Cardiac atrium fibroblast (primary cell): ENCODE measurements around the gene HERC5. TPM values are rescaled to one million over a fixed set of nuclear protein-coding genes. Genes with fewer than 3 reads are reported as not detected.

ENCODE experiments used
- total RNA-seq: library from RNA; depleted of rRNA; stranded (reverse); fragments of >200 nt; gene quantifications from 2 replicates; pipeline ENCODE4 v1.2.3, GENCODE V29; 2015

The HERC5 gene
- 0.16 TPM in 1 of 2 replicates, not detected in the other for total RNA-seq

GRCh38 chr4:88456670-88457306 lies at the start of gene HERC5:
TSS of gene HERC5 (plus strand) at chr4:88457119. CDS start at chr4:88457270, 151 bp downstream.

GRCh38 chr4:88523325-88524129 lies 66.6 kb downstream of the HERC5 start, which contains the start of gene PYURF:
TSS of gene PYURF (minus strand) at chr4:88523776. CDS start at chr4:88523700, 76 bp downstream.

Other genes starting within 250 kb of the HERC5 start
- 8.3 and 23.0 TPM in 2 replicates for gene PPM1K, start 172.6 kb upstream of the HERC5 start, total RNA-seq
- 0.90 and 1.8 TPM in 2 replicates for gene HERC6, start 78.3 kb upstream of the HERC5 start, total RNA-seq
- gene PYURF, start 66.7 kb downstream of the HERC5 start, total RNA-seq, result 55.1 and 68.4 TPM in 2 replicates
- 6.0 and 10.1 TPM in 2 replicates for gene HERC3, start 135.4 kb downstream of the HERC5 start, total RNA-seq
- gene NAP1L5, start 240.7 kb downstream of the HERC5 start, total RNA-seq, result 6.8 and 8.3 TPM in 2 replicates